ENCODE results near the gene SRRM3.

DNA sequence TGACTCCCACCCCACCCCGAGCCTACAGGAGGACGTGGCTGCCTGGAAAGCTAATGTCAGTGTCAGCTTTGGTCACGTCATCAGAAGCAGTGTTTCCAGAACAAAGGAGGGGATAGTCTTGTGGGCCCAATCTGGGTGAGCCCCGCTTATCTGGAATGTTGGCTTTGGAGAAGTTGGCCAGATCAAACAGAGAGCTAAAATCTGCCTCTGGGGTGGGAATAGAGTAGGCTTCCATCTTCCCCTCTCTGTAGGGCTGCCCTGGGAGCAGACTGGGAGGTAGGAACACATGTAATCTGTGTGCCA lies 32.5 kb downstream of the SRRM3 start:
- TF ChIP-seq, protein P1, sequence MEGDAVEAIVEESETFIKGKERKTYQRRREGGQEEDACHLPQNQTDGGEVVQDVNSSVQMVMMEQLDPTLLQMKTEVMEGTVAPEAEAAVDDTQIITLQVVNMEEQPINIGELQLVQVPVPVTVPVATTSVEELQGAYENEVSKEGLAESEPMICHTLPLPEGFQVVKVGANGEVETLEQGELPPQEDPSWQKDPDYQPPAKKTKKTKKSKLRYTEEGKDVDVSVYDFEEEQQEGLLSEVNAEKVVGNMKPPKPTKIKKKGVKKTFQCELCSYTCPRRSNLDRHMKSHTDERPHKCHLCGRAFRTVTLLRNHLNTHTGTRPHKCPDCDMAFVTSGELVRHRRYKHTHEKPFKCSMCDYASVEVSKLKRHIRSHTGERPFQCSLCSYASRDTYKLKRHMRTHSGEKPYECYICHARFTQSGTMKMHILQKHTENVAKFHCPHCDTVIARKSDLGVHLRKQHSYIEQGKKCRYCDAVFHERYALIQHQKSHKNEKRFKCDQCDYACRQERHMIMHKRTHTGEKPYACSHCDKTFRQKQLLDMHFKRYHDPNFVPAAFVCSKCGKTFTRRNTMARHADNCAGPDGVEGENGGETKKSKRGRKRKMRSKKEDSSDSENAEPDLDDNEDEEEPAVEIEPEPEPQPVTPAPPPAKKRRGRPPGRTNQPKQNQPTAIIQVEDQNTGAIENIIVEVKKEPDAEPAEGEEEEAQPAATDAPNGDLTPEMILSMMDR (IDR thresholded peaks at IDR 0.05 in 2 of 3, conservative IDR thresholded peaks at IDR 0.05 in 1 of 3; ENCODE audit: borderline replicate concordance in 1 of 3, insufficient read depth in 1 of 3, low read depth in 2 of 3, low read length in 2 of 3), result no peak
- TF ChIP-seq POLR2AphosphoS5 (IDR thresholded peaks at IDR 0.05; ENCODE audit: low read depth, low read length), result no peak
- no peak for TF ChIP-seq EGR1 (IDR thresholded peaks at IDR 0.05; ENCODE audit: low read depth)
- no peak for TF ChIP-seq EZH2 (IDR thresholded peaks at IDR 0.05)
- TF ChIP-seq CEBPB (IDR thresholded peaks at IDR 0.05; ENCODE audit: low read depth), result no peak
- TF ChIP-seq EZH2phosphoT487 (IDR thresholded peaks at IDR 0.05; ENCODE audit: borderline replicate concordance), result no peak
- no peak for TF ChIP-seq ELF1 (IDR thresholded peaks at IDR 0.05; ENCODE audit: borderline replicate concordance, low read depth)
- no peak for TF ChIP-seq POLR2A (IDR thresholded peaks at IDR 0.05; ENCODE audit: borderline replicate concordance, extremely low read depth, insufficient read depth, insufficient read length)
- TF ChIP-seq YY1 (IDR thresholded peaks at IDR 0.05; ENCODE audit: extremely low read depth, insufficient replicate concordance, low read depth, low read length), result no peak
- no peak for TF ChIP-seq RAD21 (IDR thresholded peaks at IDR 0.05; ENCODE audit: low read depth)
- TF ChIP-seq ZFX (IDR thresholded peaks at IDR 0.05), result no peak
- TF ChIP-seq CBX3 (IDR thresholded peaks at IDR 0.05; ENCODE audit: low read depth), result no peak

Data from HCT116 (cell line).